HCT116 (cell line): ENCODE measurements around the gene ZBBX.

Experiments used
- CEBPB ChIP-seq: IDR thresholded peaks from 2 replicates; pipeline ENCODE4 v1.6.1; 2012; ENCODE audit warnings: low read depth
- EGR1 ChIP-seq: IDR thresholded peaks from 2 replicates; pipeline ENCODE4 v1.6.1; 2012; ENCODE audit warnings: low read depth
- POLR2A ChIP-seq: IDR thresholded peaks from 2 replicates; pipeline ENCODE4 v1.7.0; 2011; ENCODE audit warnings: borderline replicate concordance; ENCODE audit not compliant: insufficient read depth, insufficient read length; ENCODE audit errors: extremely low read depth
- TF ChIP-seq, protein P1 (sequence below), 3 experiments: fragments of 200-600 bp in 1 of 3; sonication (generic) in 1 of 3; IDR thresholded peaks in 2 of 3; conservative IDR thresholded peaks in 1 of 3; 2 replicates each; pipeline ENCODE4 v1.5.1; 2012 to 2017; ENCODE audit warnings: low read depth in 2 of 3, low read length in 2 of 3, antibody characterized with exemption in 1 of 3, borderline replicate concordance in 1 of 3, control low read depth in 1 of 3, mild to moderate bottlenecking in 1 of 3, mixed read lengths in 1 of 3, mixed run types in 1 of 3, moderate library complexity in 1 of 3; ENCODE audit not compliant: insufficient read depth in 1 of 3
- TF ChIP-seq, protein P2 (sequence below): IDR thresholded peaks from 2 replicates; pipeline ENCODE4 v1.6.1; 2012; ENCODE audit warnings: low read depth

DNA sequence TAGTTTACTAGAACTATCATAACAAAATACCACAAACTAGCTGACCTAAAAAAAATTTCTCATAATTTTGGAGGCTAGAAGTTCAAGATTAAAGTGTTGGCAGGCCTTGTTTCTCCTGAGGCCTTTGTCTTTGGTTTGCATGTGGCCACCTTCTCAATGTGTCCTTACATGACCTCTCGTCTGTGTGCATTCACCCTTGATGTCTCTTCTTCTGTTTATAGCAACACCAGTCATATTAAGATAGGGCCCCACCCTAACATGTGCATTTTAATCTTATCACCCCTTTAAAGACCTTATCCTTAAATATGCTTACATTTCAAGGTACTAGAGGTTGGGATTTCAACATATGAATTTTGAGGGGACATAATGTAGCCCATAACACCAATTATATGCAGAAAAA lies 177.0 kb downstream of the ZBBX start:
- no peak for TF ChIP-seq EGR1
- TF ChIP-seq, protein P1, sequence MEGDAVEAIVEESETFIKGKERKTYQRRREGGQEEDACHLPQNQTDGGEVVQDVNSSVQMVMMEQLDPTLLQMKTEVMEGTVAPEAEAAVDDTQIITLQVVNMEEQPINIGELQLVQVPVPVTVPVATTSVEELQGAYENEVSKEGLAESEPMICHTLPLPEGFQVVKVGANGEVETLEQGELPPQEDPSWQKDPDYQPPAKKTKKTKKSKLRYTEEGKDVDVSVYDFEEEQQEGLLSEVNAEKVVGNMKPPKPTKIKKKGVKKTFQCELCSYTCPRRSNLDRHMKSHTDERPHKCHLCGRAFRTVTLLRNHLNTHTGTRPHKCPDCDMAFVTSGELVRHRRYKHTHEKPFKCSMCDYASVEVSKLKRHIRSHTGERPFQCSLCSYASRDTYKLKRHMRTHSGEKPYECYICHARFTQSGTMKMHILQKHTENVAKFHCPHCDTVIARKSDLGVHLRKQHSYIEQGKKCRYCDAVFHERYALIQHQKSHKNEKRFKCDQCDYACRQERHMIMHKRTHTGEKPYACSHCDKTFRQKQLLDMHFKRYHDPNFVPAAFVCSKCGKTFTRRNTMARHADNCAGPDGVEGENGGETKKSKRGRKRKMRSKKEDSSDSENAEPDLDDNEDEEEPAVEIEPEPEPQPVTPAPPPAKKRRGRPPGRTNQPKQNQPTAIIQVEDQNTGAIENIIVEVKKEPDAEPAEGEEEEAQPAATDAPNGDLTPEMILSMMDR (IDR thresholded peaks at IDR 0.05 in 2 of 3, conservative IDR thresholded peaks at IDR 0.05 in 1 of 3; ENCODE audit: borderline replicate concordance in 1 of 3, insufficient read depth in 1 of 3, low read depth in 2 of 3, low read length in 2 of 3) = no peak
- no peak for TF ChIP-seq POLR2A
- TF ChIP-seq CEBPB = no peak
- TF ChIP-seq, protein P2, sequence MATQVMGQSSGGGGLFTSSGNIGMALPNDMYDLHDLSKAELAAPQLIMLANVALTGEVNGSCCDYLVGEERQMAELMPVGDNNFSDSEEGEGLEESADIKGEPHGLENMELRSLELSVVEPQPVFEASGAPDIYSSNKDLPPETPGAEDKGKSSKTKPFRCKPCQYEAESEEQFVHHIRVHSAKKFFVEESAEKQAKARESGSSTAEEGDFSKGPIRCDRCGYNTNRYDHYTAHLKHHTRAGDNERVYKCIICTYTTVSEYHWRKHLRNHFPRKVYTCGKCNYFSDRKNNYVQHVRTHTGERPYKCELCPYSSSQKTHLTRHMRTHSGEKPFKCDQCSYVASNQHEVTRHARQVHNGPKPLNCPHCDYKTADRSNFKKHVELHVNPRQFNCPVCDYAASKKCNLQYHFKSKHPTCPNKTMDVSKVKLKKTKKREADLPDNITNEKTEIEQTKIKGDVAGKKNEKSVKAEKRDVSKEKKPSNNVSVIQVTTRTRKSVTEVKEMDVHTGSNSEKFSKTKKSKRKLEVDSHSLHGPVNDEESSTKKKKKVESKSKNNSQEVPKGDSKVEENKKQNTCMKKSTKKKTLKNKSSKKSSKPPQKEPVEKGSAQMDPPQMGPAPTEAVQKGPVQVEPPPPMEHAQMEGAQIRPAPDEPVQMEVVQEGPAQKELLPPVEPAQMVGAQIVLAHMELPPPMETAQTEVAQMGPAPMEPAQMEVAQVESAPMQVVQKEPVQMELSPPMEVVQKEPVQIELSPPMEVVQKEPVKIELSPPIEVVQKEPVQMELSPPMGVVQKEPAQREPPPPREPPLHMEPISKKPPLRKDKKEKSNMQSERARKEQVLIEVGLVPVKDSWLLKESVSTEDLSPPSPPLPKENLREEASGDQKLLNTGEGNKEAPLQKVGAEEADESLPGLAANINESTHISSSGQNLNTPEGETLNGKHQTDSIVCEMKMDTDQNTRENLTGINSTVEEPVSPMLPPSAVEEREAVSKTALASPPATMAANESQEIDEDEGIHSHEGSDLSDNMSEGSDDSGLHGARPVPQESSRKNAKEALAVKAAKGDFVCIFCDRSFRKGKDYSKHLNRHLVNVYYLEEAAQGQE = no peak
